ENCODE data around the gene PDE11A.
"Not testable (repeated sequence)": the region's sequence is repeated elsewhere in the genome, so short reads cannot be mapped to it uniquely, and the experiment has no call there.

PDE11A gene

DNA sequence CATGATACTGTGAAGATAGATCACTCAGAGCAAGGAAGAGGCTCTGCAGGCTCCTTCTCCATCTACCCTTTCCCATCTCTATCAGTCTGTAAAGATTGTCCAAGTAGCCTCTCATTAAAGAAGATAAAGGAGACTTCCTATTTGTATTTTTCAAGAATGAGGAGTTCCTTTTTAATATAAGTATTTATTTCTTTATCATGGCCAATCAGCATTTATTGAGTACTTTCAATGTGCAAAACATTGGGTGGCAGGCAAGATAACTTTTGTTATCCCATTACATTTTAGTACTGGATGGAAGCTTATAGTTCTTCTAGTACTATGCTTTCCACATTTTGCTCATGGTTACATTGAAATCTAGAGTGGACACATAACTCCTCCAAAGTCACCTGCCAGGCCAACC, 3.6 kb upstream of the PDE11A start:
- no peak overlapping the region for H3K4me3 ChIP-seq (ENCODE audit: low read depth, low read length)
- DNase-seq (ENCODE audit: low read depth): no peak

DNA sequence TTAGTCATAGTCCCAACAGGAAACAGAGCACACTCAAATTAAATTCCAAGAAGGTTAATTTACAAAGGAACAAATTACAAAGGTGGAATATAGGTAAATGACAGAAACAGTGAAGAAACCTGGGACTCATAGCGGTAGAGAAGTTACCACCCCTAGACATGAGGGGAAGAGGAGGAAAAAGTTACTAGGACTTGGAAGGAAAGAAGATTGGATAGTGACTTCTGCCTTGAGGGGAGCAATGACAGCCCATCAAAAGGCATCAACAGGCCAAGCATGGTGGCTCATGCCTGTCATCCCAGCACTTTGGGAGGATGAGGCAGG, 2.4 kb upstream of the PDE11A start:
- H3K4me3 ChIP-seq (ENCODE audit: low read depth, low read length): no peak overlapping the region
- DNase-seq (ENCODE audit: low read depth): no peak

DNA sequence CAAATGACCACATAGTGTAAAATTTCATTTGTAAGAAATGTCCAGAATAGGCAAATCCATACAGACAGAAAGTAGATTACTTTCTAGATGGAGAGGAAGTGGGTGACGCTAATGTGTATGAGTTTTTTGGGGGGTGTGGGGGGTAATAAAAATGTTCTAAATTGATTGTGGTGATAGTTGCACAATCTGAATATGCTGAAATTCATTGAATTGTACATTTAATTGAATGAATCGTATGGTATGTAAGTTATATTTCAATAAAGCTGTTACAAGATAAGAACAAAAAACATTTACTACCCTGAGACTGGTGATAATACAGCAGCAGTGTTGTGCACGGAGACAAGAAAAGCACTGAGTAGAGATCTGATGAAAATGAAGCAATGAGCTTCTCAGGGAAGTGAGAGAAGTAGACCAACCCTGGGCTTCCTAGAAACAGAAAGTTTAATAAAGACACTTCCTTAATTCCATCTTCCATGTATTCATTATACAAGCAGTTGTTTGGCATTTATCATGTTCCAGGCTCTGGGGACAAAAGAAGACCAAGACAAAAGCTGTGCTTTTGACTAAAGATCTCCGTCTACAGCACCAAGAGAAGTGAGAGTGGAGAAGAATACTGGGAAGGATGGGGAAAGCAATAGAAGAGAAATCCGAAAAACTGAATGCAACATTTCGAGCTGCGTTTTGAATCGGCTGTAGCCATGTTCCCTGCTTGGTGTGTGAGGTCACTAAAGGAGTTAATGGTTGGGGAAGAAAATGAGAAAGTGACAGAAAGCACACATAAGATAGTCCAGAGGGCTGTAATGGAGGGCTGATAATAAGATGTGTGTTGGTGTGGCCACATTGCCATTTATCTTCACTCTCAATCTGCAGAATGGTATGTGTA, 1.8 kb upstream of the PDE11A start:
- no peak for DNase-seq (ENCODE audit: low read depth)
- no peak overlapping the region for H3K4me3 ChIP-seq (ENCODE audit: low read depth, low read length)

DNA sequence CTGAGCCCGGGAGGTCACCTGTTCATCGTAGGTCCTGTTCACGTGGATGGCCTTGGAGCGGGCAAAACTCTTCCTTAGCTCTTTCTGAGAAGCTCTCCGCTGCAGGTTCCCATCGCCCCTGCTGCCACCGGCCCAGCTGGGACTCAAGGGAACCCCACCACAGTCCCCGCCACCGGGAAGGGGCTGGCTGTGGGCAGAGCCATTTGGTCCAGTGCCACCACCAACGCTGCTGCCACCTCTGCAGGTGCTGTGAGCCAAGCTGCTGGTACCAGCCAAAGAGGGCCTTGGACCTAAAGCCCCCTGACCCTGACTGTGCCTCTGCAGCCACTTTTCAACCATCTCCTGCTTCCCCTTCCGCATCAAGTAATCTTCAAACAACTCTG, 586 bp downstream of the PDE11A start:
- DNase-seq (ENCODE audit: low read depth): no peak
- H3K4me3 ChIP-seq (ENCODE audit: low read depth, low read length): peak overlapping the region; percentile 56

DNA sequence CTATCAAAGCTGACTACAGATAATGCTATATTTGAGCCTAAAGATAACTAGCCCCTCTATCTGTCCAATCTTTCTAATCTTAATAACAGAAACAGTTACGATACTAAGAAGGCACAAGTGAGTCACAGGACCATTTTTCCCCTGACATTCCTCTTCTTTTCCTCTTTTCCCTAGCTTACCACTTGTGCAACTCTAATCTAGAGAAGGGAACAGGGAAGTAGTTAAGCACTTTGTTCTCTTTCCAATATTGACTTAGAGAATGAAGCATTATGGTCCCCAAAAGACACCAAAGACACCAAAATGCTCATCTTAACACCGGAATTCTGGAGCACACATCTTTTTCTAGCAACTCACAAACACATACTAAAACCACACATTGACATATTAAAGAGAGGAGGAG, 1.8 kb downstream of the PDE11A start:
- DNase-seq (ENCODE audit: low read depth): no peak
- H3K4me3 ChIP-seq (ENCODE audit: low read depth, low read length): no peak overlapping the region

DNA sequence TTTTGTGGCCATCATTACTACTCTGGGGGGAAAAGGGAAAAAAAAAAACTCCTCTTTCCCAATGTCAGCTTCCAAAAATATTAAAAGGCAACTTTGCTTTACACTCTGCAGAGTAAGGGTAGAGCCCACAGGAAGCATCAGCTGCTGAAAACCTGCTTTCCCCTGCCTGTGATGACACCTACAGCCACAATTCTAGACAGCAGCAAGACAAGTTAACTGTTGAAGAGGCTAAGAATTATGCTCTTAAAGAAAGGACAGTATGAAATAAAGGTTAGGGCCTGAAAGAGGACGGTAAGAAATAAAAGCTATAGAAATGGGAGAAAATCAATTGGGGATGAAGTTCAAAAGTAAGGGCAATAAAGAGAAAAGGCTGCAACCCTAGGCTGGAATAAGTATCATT, 3.0 kb downstream of the PDE11A start:
- DNase-seq (ENCODE audit: low read depth): no peak
- H3K4me3 ChIP-seq (ENCODE audit: low read depth, low read length): no peak overlapping the region

DNA sequence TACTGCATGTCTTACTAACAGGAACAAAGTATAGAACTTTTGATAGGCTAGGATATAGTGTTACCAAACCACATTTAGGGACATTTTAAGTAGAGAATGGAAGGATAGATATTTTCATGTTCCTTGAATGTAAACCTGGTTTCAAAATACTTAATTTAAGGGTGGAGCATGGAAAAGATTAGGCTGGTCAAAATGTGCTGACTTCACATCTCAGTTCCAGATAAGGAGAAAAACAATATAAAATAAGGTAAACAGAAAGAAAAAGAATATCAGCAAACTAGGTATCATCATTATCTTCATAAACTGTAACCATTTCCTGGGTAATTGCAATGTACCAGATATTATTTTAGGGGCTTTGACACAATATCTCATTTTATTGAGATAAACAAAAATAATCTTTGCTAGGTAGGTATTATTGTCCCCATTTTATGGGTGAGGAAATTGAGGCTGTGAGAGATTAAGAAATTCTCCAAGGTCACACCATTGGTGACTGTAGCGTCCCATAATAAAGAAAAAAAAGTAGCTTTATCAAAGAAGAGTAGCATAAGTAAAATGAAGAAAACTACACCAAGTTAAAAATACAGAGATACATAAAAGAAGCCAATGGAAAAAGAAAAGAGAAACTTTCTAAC, 3.6 kb downstream of the PDE11A start:
- H3K4me3 ChIP-seq (ENCODE audit: low read depth, low read length): no peak overlapping the region
- no peak for DNase-seq (ENCODE audit: low read depth)

DNA sequence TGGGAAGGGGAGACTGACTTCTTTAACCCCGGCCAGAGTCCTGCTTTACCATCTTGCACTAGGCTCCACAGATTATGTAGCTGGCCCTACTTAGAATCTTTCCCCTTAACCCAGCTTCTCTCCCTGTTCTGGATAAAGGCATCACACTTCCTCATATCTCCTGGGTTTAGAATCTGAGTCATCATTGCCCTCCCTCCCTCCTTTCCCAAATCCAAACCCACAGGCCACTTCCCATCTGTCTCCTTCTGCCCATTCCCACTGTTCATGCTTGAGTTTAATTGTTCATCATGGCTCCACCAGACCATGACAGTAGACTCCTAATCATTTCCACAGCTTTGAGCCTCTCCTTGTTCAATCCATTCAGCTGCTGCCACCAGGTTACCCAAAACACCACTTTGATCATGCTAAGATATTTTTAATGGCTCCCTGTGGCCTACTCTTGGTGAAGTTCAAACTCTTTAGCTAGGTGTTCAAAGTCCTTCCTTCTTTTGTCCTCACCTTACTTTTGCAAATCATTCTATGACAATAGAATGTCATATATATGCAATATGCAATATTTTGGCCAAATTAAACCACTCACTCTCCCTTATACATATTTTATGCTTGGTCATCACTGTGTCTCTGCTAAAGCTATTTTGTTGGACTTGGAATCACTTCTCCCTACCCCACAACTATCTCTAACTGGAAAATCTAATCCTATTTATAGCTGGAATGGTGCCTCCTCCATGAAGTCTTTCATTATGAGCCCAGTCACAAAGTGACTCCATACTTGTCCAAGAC, 5.5 kb downstream of the PDE11A start:
- DNase-seq (ENCODE audit: low read depth): no peak
- H3K4me3 ChIP-seq (ENCODE audit: low read depth, low read length): no peak overlapping the region

DNA sequence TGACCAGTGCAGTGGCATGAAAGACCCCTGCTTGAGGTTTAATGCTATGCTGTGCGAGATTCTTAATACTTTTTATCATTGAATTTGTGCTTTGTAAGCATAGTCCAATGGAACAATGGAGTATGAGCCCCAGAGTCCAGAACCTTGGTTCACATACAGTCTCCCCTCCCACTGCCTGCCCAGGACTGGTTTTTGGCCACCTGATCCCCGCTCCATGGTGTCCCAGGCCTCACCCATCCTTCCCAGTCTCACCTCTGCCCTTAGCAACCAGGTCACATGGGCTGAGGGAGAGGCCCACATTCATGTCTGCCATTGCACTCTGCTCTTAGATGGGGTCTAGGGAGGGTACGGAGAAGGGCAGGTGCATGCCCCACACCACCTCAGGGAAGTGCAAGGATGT, 6.3 kb downstream of the PDE11A start:
- no peak for DNase-seq (ENCODE audit: low read depth)
- H3K4me3 ChIP-seq (ENCODE audit: low read depth, low read length): no peak overlapping the region

DNA sequence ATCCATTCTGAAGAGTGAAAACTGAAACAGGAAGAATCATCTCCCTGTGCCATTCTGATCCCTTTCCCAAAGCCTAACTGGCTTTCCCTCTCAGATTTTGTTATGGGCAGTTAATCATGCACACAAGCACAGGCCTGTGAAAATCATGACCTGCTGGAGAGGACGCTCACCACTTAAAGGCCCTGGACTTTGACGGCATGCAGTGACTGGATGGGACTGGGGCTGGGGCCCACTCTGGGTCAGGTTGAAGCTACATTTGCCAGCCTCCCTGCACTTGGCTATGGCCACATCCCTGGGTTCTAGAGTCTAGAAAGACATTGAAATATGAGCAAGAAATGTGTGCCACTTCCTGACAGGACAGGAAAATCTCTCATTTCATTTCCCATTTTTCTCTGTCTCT, 12.9 kb downstream of the PDE11A start:
- no peak overlapping the region for H3K4me3 ChIP-seq (ENCODE audit: low read depth, low read length)
- no peak for DNase-seq (ENCODE audit: low read depth)

DNA sequence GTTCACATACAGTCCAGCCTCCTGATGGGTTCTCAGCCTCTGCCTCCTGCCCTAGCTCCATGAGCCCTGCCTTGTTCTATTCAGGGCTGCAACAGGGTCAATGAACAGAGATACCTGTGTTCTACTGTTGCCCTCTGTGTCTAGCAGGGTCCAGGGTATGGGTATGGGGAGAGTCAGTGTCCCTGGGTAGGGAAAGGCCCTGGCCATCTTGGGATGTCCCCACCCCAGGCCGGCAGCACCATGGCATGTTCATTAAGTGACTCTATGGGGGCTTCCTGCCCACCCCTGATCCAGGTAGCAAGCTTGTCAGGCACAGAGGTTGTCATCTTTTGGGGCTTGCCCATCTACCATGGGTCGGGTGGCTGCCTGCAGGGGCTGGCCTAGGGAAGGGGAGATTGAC, 13.5 kb downstream of the PDE11A start:
- H3K4me3 ChIP-seq (ENCODE audit: low read depth, low read length): no peak overlapping the region
- DNase-seq (ENCODE audit: low read depth): no peak

DNA sequence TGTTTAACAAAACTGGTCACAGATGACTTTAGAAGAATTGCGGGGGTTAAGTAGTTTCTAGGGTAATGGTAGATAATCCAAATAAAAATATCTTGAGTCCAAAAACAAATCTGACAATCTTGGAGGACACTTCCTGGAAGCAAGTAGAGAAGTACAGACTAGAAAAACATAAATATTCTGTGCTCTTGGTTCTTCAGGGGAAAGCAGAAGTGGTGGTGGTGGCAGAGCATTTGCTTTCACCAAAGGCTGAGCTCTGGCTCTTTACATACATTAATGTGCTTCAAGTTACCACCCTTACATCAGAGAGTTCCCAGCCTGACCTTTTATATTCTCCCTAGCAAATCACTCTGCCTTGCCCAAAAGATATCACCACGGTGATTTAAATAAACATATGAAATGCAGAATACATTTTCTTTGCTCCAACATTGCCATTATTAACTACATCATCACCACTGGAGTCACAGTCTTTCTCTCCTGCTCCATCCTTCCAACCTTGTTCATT, 15.3 kb downstream of the PDE11A start:
- H3K4me3 ChIP-seq (ENCODE audit: low read depth, low read length): no peak overlapping the region
- DNase-seq (ENCODE audit: low read depth): no peak

DNA sequence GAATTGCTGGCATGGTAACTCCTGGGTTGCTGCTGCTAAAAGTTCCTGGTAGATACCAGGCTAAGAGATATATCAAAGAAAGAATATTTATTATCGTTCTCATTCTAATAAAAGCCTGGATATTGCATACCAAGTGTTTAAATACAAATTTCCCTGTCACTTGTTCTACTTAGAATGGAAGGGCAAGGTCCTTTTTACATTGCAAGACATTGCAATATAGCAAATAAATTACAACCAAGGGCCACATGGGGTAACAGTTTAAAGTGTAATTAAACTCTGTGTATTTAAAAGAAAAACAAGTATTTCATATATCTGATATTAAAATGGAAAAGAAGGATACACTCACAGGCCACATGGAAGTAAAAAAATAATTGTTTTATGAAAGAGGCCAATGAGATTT, 16.2 kb downstream of the PDE11A start:
- H3K4me3 ChIP-seq (ENCODE audit: low read depth, low read length): no peak overlapping the region
- no peak for DNase-seq (ENCODE audit: low read depth)

DNA sequence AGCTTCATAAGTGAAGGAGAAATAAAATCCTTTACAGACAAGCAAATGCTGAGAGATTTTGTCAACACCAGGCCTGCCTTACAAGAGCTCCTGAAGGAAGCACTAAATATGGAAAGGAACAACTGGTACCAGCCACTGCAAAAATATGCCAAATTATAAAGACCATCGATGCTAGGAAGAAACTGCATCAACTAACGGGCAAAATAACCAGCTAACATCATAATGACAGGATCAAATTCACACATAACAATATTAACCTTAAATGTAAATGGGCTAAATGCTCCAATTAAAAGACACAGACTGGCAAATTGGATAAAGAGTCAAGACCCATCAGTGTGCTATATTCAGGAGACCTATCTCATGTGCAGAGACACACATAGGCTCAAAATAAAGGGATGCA, 21.3 kb downstream of the PDE11A start:
- not testable (repeated sequence) for DNase-seq (ENCODE audit: low read depth); H3K4me3 ChIP-seq (ENCODE audit: low read depth, low read length)

DNA sequence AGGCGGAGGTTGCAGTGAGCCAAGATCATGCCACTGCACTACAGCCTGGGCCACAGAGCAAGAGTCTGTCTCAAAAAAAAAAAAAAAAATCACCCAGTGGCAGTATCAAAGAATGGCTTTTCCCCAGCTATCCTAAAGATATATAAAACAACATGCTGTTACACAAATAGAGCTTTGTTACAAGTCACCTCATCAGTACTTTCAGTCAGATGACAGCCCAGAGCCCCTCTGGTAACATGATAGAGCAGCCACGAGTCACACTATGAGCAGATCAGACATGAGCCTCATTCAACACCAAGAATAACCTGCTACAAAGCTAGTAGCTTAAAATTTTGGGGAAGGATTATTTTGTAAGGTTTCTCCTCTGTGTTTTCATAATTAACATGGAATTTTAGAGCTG, 25.2 kb downstream of the PDE11A start:
- DNase-seq (ENCODE audit: low read depth): no peak
- no peak overlapping the region for H3K4me3 ChIP-seq (ENCODE audit: low read depth, low read length)

DNA sequence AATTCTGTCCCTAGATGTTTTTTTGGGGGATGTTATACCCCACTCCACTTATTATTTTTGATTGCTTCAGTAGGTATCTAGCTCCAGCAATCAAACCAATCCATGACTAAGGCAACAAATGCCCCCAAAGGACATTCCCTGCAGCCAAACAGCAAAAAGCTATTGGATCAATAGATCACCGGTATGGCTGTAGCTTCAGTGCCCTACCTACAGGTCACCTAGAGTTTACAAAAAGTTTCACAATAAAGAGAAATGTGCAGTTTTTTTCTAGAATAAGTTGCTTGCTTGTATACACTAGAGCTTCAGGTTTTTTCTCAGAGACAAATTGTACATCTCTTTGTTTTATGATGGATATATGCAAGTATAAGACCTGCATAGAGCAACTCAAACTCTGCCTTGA, 27.7 kb downstream of the PDE11A start:
- H3K4me3 ChIP-seq (ENCODE audit: low read depth, low read length): no peak overlapping the region
- DNase-seq (ENCODE audit: low read depth): no peak

DNA sequence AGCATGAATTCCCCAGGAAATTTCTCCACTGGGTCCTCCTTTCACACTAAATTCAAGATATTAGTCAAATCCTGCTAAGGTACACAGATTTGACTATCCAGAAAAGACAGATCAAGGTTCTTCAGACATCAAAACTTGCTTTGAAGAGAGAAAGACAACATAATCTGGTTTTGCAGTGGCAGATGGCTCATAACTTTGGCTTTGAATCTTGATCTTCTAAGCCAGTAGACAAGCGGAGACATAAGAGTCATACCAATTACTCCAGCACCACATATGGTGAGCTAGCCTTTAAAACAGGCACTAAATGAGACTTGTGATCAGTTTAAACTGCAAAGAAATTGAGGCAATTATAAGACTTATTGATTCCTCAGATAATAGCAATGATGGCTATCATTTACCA, 29.3 kb downstream of the PDE11A start:
- no peak for DNase-seq (ENCODE audit: low read depth)

DNA sequence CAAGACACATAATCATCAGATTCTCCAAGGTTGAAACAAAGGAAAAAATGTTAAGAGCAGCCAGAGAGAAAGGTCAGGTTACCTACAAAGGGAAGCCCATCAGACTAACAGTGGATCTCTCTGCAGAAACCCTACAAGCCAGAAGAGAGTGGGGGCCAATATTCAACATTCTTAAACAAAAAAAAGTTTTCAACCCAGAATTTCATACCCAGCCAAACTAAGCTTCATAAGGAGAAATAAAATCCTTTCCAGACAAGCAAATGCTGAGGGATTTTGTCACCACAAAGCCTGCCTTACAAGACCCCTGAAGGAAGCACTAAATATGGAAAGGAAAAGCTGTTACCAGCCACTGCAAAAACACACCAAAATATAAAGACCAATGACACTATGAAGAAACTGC, 39.0 kb downstream of the PDE11A start:
- H3K4me3 ChIP-seq (ENCODE audit: low read depth, low read length); DNase-seq (ENCODE audit: low read depth): not testable (repeated sequence)

More for the DNA sequence above, 29.3 kb downstream of the PDE11A start:
- H3K4me3 ChIP-seq (ENCODE audit: low read depth, low read length): no peak overlapping the region

DNA sequence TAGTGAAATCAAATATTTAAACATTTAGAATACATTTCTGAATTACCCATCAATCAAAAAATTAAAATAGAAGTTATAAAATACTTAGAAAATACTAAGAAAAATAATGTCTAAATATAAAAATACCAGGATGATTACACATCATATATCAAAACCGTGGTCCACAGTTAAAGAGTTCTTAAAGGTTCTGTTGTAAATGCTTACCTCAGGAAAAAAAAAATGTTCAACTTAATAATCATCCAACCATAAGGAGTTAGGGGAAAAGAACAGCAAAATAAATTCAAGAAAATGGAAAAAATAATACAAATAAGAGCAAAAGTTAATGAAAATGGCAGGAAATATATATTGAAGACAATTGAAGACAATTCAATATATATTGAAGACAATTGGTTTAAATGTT, 43.2 kb downstream of the PDE11A start:
- no peak for DNase-seq (ENCODE audit: low read depth)
- H3K4me3 ChIP-seq (ENCODE audit: low read depth, low read length): no peak overlapping the region

DNA sequence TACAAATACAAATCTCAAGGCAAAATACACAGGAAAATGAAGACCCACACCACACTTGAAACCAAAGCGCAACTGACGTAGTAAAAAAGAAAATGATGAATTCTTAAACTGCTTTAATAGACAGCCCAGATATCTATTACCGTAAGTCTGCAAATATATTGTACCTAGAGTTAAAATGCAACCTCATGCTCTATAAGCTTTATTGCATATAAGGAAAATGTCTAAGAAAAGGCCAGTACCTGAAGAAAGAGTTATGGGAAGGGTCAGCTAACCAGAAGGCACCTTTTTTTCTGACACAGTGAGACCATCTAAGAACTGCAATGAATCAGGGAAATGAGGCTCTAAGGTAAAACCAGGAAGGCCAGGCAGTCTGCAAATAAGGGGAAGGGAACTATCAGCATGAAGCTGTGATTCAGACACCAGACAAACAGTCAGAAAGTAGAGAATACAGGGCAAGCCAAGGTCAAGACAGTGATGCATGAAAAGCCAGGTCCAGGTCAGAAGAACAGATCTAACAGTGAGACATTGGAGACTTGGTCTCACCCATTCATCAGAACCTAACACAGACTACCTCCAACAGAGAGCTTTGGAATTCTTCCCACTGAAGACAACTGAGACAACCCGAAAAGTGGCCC, 46.9 kb downstream of the PDE11A start:
- DNase-seq (ENCODE audit: low read depth): no peak
- no peak overlapping the region for H3K4me3 ChIP-seq (ENCODE audit: low read depth, low read length)

All from skeletal muscle cell (primary cell).